Activated naive CD4-positive, alpha-beta T cell treated with Interleukin-2 at 50 U/mL for 16 hours (primary cell): ENCODE data around the gene ZNF750.
"Not testable (repeated sequence)": the region's sequence is repeated elsewhere in the genome, so short reads cannot be mapped to it uniquely, and the experiment has no call there.

Source experiments
- DNase-seq: peaks from one replicate; pipeline ENCODE4 v3.0.0-alpha.2; 2020

The ZNF750 gene

DNA sequence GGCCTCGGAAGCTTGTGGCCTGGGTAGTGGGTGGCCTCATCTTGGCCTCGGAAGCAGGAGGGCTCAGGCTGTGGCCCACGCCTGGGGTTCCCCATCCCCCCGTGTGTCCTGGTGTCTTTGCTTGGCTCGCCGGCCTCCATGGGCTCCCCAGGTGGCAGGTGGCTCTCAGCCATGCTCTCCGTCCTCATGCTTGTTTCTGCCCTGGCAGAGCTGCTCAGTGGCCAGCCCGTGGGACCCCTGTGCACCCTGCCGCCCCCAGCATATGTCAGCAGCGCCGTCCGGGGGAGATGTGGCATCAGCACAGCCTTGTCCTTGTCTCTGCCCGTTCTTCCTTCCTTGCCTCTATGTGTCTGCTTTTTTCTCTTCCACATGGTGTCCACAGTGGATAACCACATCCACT is 49.4 kb downstream of the ZNF750 start:
- no peak for DNase-seq

DNA sequence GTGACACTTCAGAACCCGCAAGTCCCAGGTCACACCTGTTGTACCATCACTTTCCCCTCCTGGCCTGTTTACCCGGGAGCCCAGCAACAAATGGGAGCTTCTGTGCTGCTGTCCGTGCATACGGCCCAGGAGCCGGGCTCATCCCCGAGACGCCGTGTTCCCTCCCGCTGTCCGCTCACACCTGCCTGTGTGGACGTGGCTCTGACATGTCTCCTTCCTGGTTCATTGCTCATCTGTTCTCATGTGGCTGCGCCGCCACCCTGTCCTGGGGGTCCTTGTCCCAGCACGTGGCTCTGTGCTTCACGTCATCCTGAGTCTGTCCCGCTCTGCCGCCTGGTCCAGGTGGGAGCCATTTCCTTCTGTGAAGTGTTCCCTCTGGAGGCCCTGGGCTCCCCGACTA is 50.0 kb downstream of the ZNF750 start:
- DNase-seq = no peak

GRCh38 chr17:82789051-82789592 is 50.7 kb downstream of the ZNF750 start:
- DNase-seq = no peak

- DNase-seq = no peak
These were observed 51.4 kb downstream of the ZNF750 start for GRCh38 chr17:82788206-82789001.

GRCh38 chr17:82787081-82787848 is 52.6 kb downstream of the ZNF750 start:
- DNase-seq = no peak

DNA sequence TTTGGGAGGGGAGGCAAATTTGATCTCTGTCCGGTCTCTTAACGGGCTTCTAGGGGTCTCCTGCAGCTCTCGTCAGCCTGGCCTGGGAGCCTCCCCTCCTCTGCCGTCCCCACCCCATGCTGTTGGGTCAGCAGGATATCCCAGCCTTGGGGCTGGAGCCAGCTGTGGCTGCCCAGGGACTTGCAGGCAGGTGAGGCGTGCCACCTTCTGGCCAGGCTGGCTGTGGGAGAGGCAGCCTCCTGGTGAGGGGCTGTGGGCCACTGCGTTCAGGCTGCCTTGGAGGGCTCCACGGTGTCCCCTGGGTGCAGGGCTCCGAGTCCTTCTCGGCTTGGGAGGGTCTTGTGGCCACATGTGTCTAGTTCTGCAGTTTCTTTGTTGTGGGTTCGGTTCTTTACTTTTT is 53.4 kb downstream of the ZNF750 start:
- DNase-seq = no peak

DNA sequence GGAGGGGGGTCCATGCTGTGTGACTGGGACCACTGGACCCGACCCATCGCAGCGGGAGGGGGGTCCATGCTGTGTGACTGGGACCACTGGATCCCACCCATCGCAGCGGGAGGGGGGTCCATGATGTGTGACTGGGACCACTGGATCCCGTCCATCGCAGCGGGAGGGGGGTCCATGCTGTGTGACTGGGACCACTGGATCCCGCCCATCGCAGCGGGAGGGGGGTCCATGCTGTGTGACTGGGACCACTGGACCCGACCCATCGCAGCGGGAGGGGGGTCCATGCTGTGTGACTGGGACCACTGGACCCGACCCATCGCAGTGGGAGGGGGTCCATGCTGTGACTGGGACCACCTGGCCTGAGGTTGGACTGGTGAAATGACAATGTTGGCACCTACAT is 54.2 kb downstream of the ZNF750 start:
- not testable (repeated sequence) for DNase-seq

GRCh38 chr17:82783498-82783897 is 56.3 kb downstream of the ZNF750 start:
- DNase-seq = no peak

DNA sequence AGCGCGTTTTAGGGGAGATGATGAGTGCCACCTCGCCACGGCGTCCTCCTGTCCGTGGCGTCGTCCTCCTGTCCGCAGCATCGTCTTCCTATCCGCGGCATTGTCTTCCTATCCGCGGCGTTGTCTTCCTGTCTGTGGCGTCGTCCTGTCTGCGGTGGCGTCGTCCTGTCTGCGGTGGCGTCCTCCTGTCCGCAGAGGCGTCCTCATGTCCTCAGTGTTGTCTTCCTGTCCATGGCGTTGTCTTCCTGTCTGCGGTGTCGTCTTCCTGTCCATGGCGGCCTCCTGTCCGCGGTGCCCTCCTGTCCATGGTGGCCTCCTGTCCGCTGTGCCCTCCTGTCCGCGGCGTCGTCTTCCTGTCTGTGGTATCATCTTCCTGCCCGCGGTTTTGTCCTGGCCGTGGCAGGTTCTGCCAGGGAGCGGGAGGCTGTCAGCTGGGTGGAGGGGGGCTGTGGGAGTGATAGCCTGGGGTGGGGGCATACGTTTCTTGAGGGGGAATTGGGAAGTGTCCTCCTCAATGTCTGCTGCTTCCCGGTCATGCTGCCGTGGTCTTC is 57.1 kb downstream of the ZNF750 start:
- no peak for DNase-seq

- DNase-seq = peak; percentile 83
These were observed 57.9 kb downstream of the ZNF750 start for GRCh38 chr17:82781894-82782274.

DNA sequence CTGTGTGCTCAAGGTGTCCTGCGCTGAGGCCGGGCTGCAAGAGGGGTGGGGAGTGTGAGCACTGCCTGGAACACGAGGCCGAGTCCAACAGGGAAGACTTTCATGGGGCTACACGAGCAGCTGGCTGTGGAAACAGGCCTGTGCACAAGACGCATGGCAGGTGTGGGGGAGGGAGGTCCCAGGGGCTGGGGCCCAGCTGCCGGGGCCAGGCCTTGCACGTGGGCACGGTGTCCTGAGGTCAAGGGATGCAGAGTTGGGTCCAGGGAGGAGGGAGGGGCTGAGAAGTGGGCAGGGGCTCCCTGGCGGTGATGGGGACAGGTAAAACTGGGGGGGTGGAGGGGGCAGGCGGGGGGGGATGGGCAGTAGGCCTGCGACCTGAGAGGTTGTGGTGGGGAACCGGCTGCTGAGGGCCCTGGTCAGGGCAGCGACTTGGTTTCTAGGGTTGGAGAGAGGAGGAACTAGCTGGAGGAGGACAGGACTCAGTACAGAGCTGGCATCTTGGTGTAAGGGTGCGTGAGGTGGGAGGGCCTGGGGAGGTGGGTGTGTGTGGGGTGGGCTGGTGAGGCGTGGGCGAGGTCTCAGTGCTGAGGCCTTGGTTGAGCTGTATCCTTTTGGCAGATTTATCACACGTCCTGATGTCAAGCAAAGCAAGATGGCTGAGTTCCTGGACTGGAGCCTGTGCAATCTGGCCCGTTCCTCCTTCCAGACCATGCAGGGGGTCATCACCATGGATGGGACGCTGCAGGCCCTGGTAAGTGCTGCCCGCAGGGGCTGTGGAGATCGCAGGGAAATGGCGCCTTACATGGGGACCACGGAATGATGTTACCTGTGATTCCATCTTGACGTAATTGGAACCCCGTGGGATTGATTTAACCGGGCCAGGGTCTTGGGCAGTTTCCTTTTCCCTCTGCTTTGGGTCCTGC is 58.6 kb downstream of the ZNF750 start:
- DNase-seq = no peak

DNA sequence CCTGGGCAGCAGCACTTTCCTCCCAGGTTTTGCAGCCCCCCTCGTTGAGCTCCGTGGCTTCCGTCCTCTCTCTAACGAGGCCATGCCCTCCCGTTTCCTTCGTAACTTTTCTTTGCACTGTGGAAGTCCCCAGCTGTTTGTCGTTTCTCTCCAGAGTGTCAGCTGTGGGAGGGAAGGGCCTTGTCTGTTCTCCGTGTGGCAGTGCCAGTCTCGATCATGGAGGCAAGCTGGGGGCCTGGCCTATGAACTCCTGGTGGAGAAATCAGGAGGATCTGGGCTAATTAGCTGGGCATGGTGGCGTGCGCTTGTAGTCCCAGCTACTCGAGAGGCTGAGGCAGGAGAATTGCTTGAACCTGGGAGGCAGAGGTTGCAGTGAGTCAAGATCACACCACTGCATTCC is 59.6 kb downstream of the ZNF750 start:
- DNase-seq = no peak

DNA sequence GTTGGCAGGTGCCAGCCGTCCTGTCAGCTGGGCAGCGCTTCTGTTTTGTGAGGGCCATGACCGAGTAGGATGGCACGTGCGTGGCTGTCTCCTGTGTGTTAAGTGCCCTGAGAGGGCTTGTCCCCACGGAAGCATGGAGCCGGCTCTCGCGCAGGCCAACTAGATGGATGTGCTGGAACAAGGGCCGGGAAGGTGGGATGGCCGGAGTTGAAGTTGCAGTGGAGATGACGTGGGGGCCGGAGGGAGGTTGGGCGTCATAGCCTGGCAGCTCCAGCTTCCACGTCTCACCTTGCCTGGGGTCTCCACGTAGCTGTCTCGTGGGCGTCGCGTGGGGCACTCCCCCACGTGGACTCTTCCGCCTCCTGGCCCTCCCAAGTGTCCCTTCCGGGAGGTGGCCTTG is 60.3 kb downstream of the ZNF750 start:
- no peak for DNase-seq
